Lower lobe of right lung (tissue), 2 donors: ENCODE measurements around the gene ST7L. TPM values are rescaled to one million over a fixed set of nuclear protein-coding genes. Genes with fewer than 3 reads are reported as not detected.
A peak's percentile ranks its signal among the peaks of the same experiment; 100 is the strongest.

ENCODE experiments used
- ATAC-seq, 2 donors: fragments of 200-7000 bp; cut with Tn5 transposase; one replicate each; pipeline ENCODE4 v1.9.1; 2020 to 2022; ENCODE audit warnings: mild to moderate bottlenecking in 2 of 2, moderate library complexity in 2 of 2
- DNase-seq: peaks from one replicate; pipeline ENCODE4 v3.0.0-alpha.2; 2020
- H3K27ac ChIP-seq: fragments of 200-600 bp; one replicate; pipeline ENCODE4 v1.8.0; 2022
- H3K27me3 ChIP-seq: fragments of 200-600 bp; one replicate; pipeline ENCODE4 v1.8.0; 2022; ENCODE audit warnings: low read depth
- H3K36me3 ChIP-seq: fragments of 200-600 bp; one replicate; pipeline ENCODE4 v1.8.0; 2022; ENCODE audit warnings: mild to moderate bottlenecking
- H3K4me1 ChIP-seq: fragments of 200-600 bp; one replicate; pipeline ENCODE4 v1.8.0; 2022
- H3K4me3 ChIP-seq: fragments of 200-600 bp; one replicate; pipeline ENCODE4 v1.8.0; 2022; ENCODE audit warnings: mild to moderate bottlenecking
- H3K9me3 ChIP-seq: fragments of 200-600 bp; one replicate; pipeline ENCODE4 v1.8.0; 2022
- intact Hi-C: fragments of 100-400 bp; cut with DNase I; formaldehyde crosslinking; loops from one replicate; pipeline ENCODE4 v1.11.0; 2022
- total RNA-seq: library from RNA; stranded (reverse); fragmentation: NEBNext Ultra II Directional; extraction: Animal tissue kit (Norgen Biotek cat#: 25700); gene quantifications from one replicate; pipeline ENCODE4 v1.2.1, GENCODE V29; 2021
- TF ChIP-seq, protein P1 (sequence below): fragments of 200-600 bp; IDR thresholded peaks from one replicate; pipeline ENCODE4 v1.8.0; 2022; ENCODE audit warnings: antibody characterized with exemption, mild to moderate bottlenecking
- donor health status: DM: no; HTN: yes; CAD: no; lungs with severe emphysema.

Gene ST7L
- total RNA-seq, 1 donor from 2014 or later, result 18.8 TPM

DNA sequence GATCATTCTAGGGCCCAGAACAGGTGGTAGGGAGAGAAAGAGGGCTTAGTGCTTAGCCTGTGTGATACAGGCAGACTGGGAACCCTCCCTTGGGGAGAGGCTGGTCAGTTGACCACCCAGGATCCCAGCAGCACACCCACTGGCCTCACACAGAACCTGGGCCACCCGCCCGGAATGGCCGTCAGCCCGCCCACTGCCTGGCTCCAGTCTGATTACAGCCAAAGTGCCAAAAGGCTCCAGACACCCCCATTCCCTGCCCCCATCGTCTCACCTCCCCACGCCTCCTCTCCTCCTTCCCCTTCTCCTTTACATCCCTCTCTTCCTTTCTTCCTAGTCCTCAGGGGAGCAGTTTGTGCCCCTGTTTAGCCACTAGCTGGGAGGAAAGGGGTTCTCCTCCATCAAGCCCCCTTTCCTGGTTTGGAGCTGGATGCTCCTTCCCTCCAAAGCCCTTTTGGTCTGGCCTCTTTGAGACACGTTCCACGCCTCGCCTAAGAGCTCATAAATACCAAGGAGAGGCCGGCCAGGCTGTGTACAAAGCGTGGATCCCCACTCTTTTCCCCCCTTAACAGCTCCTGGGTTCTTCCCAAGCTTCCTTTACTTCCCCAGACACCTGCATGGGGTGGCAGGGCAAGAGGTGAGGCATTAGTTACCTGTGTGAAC, 114.8 kb downstream of the ST7L start:
- TF ChIP-seq, protein P1, sequence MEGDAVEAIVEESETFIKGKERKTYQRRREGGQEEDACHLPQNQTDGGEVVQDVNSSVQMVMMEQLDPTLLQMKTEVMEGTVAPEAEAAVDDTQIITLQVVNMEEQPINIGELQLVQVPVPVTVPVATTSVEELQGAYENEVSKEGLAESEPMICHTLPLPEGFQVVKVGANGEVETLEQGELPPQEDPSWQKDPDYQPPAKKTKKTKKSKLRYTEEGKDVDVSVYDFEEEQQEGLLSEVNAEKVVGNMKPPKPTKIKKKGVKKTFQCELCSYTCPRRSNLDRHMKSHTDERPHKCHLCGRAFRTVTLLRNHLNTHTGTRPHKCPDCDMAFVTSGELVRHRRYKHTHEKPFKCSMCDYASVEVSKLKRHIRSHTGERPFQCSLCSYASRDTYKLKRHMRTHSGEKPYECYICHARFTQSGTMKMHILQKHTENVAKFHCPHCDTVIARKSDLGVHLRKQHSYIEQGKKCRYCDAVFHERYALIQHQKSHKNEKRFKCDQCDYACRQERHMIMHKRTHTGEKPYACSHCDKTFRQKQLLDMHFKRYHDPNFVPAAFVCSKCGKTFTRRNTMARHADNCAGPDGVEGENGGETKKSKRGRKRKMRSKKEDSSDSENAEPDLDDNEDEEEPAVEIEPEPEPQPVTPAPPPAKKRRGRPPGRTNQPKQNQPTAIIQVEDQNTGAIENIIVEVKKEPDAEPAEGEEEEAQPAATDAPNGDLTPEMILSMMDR, result no peak
- Histone ChIP-seq H3K4me1 (peaks cover 17% of the 10 kb centered on the region), H3K9me3 (no peaks in the 10 kb centered on the region), H3K27ac (no peak overlapping the region), H3K36me3 (no peaks in the 10 kb centered on the region), H3K4me3 (no peak overlapping the region), H3K27me3 (peaks cover 36% of the 10 kb centered on the region)
- intact Hi-C loops, result no loop called here
- DNase-seq (no peak), ATAC-seq (no peak)

DNA sequence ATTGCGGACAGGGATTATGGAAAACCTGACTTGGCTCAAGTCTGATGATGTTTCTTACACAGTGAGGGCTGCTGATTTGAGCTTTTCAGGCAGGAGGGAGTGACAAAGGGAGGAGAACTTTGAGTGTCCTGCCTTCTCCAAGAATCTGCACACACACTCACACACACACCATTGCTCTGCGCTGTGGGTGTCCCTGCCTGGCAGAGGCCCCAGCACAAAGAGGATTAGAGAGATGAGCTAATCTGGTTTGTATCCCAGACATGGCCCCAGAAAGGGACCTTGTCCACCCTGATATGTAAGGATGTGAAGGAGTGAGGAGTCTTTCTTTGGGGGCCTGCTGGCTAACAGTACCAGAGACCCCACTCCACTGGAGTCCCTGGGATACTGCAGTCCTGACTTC, 116.1 kb downstream of the ST7L start:
- no peak for ATAC-seq
- H3K27me3 ChIP-seq, result peaks cover 23% of the 10 kb centered on the region
- H3K36me3 ChIP-seq, result no peaks in the 10 kb centered on the region
- H3K4me1 ChIP-seq, result peaks cover 10% of the 10 kb centered on the region
- H3K4me3 ChIP-seq, result no peak overlapping the region
- TF ChIP-seq, protein P1, result no peak
- no peak for DNase-seq
- H3K27ac ChIP-seq, result no peak overlapping the region
- intact Hi-C loops, result no loop called here
- no peaks in the 10 kb centered on the region for H3K9me3 ChIP-seq

DNA sequence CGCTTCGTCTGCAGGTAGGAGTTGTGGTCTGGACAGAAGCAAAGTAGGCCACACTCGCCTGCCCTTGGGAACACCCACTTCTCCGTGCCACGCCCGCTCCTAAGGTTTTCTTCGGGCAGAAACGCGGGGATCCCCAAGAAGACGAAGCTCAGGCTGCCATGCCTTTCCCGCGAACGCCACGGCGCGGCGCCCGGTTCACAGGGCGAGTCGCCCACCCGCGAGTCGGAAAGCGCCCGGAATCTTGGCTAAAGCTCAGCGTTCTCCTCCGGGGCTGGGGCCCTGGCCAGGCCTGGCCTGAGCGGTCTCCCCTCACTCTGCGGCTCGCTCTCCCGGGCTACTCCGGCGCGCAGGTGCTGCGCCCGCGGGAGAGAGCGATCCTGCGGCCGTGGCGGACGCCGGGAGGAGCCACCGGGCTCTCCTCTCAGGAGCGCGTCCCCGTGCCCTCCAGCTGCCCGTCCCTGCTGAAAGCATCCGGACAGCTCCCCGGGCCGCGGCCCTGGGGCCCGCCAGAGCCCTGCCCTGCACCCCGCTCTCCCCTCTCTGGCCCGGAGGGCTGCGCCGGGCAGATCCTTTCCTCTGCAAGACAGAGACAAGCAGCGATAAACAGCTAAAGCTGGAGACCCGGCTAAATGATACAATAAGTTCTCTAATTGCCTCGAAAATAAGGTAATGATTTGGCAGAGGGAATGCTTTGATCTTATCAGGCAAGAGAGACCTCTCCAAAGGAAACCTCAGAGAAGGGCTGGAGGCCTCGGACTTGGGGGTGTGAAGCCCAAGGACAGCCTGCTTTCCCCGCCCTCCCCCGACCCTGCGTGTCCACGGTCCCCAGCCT, 116.9 kb downstream of the ST7L start:
- Histone ChIP-seq H3K36me3 (no peaks in the 10 kb centered on the region), H3K27ac (no peak overlapping the region), H3K9me3 (no peaks in the 10 kb centered on the region), H3K27me3 (peaks cover 22% of the 10 kb centered on the region), H3K4me1 (peaks cover 5% of the 10 kb centered on the region), H3K4me3 (peak overlapping the region; percentile 63)
- intact Hi-C loops, result no loop called here
- ATAC-seq (peak; percentile 81 to 88), DNase-seq (peak; percentile 77)
- TF ChIP-seq, protein P1, result peak; percentile 75

DNA sequence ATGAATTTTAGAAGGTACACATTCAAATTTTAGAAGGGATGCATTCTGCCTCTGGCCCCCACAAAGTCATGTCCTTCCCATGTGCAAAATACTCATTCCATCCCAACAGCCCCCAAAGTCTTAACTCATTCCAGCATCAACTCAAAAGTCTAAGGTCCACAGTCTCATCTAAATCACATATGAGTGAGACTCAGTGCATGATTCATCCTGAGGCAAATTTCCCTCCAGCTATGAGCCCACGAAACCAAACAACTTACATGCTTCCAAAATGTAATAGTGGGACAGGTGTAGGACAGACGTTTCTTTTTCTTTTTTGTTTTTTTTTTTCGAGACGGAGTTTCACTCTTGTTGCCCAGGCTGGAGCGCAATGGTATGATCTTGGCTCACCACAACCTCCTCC, 122.7 kb downstream of the ST7L start:
- TF ChIP-seq, protein P1, result no peak
- intact Hi-C loops, result no loop called here
- ATAC-seq, result no peak

DNA sequence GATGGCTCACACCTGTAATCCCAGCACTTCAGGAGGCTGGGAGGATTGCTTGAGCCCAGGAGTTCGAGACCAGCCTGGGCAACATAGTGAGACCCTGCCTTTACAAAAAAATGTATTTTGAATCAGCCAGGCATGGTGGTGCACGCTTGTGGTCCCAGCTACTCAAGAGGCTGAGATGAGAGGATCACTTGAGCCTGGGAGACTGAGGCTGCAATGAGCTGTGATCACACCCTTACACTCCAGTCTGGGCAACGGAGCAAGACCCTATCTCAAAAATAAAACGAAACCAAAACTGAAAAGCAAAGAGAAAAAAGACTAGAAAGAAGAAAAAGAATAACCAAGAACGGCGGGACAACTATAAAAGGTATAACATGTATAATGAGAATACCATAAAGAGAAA, 125.6 kb downstream of the ST7L start:
- no peak overlapping the region for H3K27ac ChIP-seq
- no peaks in the 10 kb centered on the region for H3K9me3 ChIP-seq
- intact Hi-C loops, result no loop called here
- H3K4me1 ChIP-seq, result no peaks in the 10 kb centered on the region
- no peak for DNase-seq
- TF ChIP-seq, protein P1, result no peak
- no peak for ATAC-seq
- no peaks in the 10 kb centered on the region for H3K27me3 ChIP-seq
- H3K4me3 ChIP-seq, result no peak overlapping the region
- H3K36me3 ChIP-seq, result peaks cover 3% of the 10 kb centered on the region

More for the DNA sequence above, 122.7 kb downstream of the ST7L start:
- H3K27ac ChIP-seq, result no peak overlapping the region
- H3K27me3 ChIP-seq, result no peaks in the 10 kb centered on the region
- no peak for DNase-seq
- no peak overlapping the region for H3K4me3 ChIP-seq
- H3K4me1 ChIP-seq, result peaks cover under 1% of the 10 kb centered on the region
- peaks cover 3% of the 10 kb centered on the region for H3K36me3 ChIP-seq
- no peaks in the 10 kb centered on the region for H3K9me3 ChIP-seq
